ENCODE results near the gene GPER1. TPM values are rescaled to one million over a fixed set of nuclear protein-coding genes. Genes with fewer than 3 reads are reported as not detected.

Gene GPER1
- total RNA-seq, 4 donors from 2014 or later, result 1.1 to 4.5 (median 3.1) TPM

DNA sequence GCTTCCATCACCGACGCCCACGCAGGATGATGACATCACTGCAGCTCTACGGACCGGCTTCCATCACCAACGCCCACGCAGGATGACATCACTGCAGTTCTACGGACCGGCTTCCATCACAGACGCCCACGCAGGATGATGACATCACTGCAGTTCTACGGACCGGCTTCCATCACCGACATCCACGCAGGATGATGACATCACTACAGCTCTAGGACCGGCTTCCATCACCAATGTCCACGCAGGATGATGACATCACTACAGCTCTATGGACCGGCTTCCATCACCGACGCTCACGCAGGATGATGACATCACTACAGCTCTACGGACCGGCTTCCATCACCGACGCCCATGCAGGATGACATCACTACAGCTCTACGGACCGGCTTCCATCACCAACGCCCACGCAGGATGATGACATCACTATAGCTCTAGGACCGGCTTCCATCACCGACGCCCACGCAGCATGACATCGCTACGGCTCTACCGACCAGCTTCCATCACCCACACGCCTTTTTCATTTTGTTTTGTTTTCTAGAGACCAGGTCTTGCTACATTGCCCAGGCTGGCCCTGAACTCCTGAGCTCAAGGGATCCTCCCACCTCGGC lies 29.5 kb downstream of the GPER1 start:
- TF ChIP-seq, protein P1, sequence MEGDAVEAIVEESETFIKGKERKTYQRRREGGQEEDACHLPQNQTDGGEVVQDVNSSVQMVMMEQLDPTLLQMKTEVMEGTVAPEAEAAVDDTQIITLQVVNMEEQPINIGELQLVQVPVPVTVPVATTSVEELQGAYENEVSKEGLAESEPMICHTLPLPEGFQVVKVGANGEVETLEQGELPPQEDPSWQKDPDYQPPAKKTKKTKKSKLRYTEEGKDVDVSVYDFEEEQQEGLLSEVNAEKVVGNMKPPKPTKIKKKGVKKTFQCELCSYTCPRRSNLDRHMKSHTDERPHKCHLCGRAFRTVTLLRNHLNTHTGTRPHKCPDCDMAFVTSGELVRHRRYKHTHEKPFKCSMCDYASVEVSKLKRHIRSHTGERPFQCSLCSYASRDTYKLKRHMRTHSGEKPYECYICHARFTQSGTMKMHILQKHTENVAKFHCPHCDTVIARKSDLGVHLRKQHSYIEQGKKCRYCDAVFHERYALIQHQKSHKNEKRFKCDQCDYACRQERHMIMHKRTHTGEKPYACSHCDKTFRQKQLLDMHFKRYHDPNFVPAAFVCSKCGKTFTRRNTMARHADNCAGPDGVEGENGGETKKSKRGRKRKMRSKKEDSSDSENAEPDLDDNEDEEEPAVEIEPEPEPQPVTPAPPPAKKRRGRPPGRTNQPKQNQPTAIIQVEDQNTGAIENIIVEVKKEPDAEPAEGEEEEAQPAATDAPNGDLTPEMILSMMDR (IDR thresholded peaks at IDR 0.05), result no peak
- TF ChIP-seq POLR2A (IDR thresholded peaks at IDR 0.05), result no peak
- intact Hi-C loops (cut with DNase I; ENCODE audit: low total_unique reads), result no loop called here
- H3K4me3 ChIP-seq (ENCODE audit: low read depth, poor library complexity, severe bottlenecking), result no peak overlapping the region
- no peak for DNase-seq (ENCODE audit: low spot score in 2 of 2)
- 95 to 96% methylated on average over 38 of the region's 38 CpGs for WGBS, 2 donors

DNA sequence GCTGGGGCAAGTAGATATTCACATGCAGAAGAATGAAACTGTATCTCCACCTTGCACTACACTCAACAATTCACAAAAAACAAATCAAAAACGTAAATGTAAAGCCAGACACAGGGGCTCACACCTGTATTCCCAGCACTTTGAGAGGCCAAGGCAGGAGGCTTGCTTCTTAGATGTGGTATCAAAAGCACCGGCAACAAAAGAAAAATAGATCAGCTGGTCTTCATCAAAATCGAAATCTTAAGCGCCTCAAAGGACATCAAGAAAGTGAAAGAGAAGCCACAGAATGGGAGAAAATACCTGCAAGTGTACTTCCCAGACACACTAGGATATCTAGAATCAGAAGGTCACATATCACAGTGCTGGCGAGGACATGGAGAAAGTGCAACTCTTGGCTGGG lies 31.3 kb downstream of the GPER1 start:
- DNase-seq (ENCODE audit: low spot score in 2 of 2), result no peak
- WGBS, 2 donors, result 81 to 90% methylated on average over 5 of the region's 5 CpGs
- no peak overlapping the region for H3K4me3 ChIP-seq (ENCODE audit: low read depth, poor library complexity, severe bottlenecking)
- intact Hi-C loops (cut with DNase I; ENCODE audit: low total_unique reads), result no loop called here
- TF ChIP-seq POLR2A (IDR thresholded peaks at IDR 0.05), result no peak
- TF ChIP-seq, protein P1 (IDR thresholded peaks at IDR 0.05), result no peak

DNA sequence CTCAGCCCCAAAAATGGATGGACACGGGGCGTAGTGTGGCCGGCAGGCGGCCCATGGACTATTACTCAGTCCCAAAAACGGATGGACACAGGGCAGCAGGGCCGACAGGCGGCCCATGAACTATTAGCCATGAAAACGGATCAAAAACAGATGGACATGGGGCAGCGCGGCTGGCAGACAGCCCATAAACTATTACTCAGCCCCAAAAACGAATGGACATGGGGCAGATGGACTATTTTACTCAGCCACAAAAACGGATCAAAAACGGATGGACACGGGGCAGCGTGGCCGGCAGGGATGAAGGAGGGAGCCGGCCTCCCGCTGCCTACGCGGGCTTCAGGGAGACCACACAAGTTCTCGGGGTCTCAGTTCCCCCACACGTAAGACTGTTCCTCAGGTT lies 32.9 kb downstream of the GPER1 start:
- intact Hi-C loops (cut with DNase I; ENCODE audit: low total_unique reads), result no loop called here

DNA sequence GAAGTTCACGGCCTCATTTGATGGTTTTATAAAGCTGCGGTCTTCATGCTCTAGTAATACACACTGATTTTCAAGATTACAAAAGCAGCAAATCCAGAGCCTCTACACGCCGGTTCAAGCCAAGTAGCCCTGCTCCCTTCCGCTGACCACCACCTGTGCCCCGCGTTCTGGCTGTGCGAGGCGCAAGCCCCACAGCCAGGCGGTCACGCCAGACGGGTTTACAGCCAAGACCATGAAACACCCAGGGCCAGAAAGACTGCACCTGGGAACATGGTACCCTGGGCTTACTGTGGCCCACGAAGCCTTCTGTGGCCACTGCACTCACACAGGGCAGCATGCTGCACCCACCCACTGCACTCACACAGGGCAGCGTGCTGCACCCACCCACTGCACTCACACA lies 33.6 kb downstream of the GPER1 start:
- no peak for TF ChIP-seq POLR2A (IDR thresholded peaks at IDR 0.05)
- TF ChIP-seq, protein P1 (IDR thresholded peaks at IDR 0.05), result no peak
- H3K4me3 ChIP-seq (ENCODE audit: low read depth, poor library complexity, severe bottlenecking), result no peak overlapping the region
- 93 to 96% methylated on average over 11 to 13 of the region's 14 CpGs for WGBS, 2 donors
- intact Hi-C loops (cut with DNase I; ENCODE audit: low total_unique reads), result no loop called here
- no peak for DNase-seq (ENCODE audit: low spot score in 2 of 2)

More for the DNA sequence above, 32.9 kb downstream of the GPER1 start:
- DNase-seq (ENCODE audit: low spot score in 2 of 2), result no peak
- WGBS, 2 donors, result 79% methylated on average over 22 of the region's 22 CpGs
- no peak for TF ChIP-seq POLR2A (IDR thresholded peaks at IDR 0.05)
- TF ChIP-seq, protein P1 (IDR thresholded peaks at IDR 0.05), result no peak
- H3K4me3 ChIP-seq (ENCODE audit: low read depth, poor library complexity, severe bottlenecking), result no peak overlapping the region

DNA sequence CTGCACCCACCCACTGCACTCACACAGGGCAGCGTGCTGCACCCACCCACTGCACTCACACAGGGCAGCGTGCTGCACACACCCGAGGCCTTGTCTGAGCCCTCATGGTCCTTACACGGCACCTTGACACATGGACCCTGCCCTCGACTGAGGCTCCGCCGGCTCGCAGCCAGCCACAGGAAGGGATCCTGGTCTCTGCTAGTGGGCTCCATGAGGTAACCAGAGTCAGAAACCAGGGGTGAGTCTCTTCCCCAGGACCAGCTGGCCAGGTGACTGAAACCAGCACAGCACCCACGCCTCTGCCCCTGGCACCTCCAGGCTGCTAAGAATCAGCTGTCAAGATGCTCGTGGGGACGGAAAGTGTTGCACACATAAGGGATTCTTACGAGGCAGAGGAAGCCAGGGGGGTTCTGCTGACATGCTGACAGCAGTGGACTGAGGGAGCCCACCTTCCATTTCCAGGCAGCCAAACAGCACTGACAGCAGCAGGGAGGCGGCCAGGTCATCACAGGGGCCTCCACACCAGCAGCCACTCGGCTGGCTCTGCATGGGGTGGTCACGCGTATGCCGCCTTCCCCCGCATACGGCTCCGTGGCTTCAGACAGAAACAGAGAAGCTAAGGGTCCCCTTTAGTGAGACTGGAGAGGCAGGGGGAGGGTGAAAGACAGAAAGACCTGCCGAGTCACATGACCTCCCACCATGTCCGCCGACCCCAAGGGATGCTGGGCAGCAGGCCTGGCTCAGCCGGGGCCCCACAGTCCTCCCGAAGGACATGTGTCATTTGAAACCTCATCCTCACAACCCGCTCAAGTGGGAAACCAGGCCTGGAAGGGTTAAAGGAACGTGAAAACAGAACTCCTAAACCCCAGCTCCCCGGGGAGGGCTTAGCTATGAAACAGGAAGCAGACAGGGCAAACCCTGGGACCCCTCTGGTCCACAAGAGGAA lies 34.2 kb downstream of the GPER1 start:
- WGBS, 2 donors, result 85 to 88% methylated on average over 28 of the region's 28 CpGs
- no peak overlapping the region for H3K4me3 ChIP-seq (ENCODE audit: low read depth, poor library complexity, severe bottlenecking)
- intact Hi-C loops (cut with DNase I; ENCODE audit: low total_unique reads), result no loop called here
- DNase-seq (ENCODE audit: low spot score in 2 of 2), result no peak
- no peak for TF ChIP-seq POLR2A (IDR thresholded peaks at IDR 0.05)
- TF ChIP-seq, protein P1 (IDR thresholded peaks at IDR 0.05), result no peak

Measured in lower leg skin (tissue), 4 donors.